H1 (cell line): ENCODE data around the gene RUFY2.

Source experiments
- EGR1 ChIP-seq: IDR thresholded peaks from 2 replicates; pipeline ENCODE4 v1.6.1; 2011; ENCODE audit warnings: low read depth, low read length, borderline replicate concordance
- EZH2 ChIP-seq: fragments of 200-600 bp; sonication (generic); IDR thresholded peaks from 2 replicates; pipeline ENCODE4 v1.7.1; 2012; ENCODE audit warnings: low read depth, mild to moderate bottlenecking, moderate library complexity, low read length, inconsistent platforms; ENCODE audit not compliant: severe bottlenecking
- JUND ChIP-seq: IDR thresholded peaks from 2 replicates; pipeline ENCODE4 v1.6.1; 2011; ENCODE audit warnings: mild to moderate bottlenecking, improper control_type of control experiment, low read length
- MAFK ChIP-seq: IDR thresholded peaks from 2 replicates; pipeline ENCODE4 v1.6.1; 2012; ENCODE audit warnings: low read depth, mild to moderate bottlenecking, improper control_type of control experiment, low read length
- POLR2A ChIP-seq, 2 experiments: IDR thresholded peaks; 1 replicate in 1 of 2; 2 replicates in 1 of 2; pipeline ENCODE4 v1.6.1; 2011; ENCODE audit warnings: low read depth in 2 of 2, low read length in 2 of 2, mild to moderate bottlenecking in 2 of 2; ENCODE audit errors: control extremely low read depth in 1 of 2
- RNF2 ChIP-seq: fragments of 200-900, 300-1000 bp; sonication (generic); IDR thresholded peaks from 2 replicates; pipeline ENCODE4 v1.7.1; 2016; ENCODE audit warnings: borderline replicate concordance, low read depth, mild to moderate bottlenecking, antibody characterized with exemption, low read length; ENCODE audit not compliant: poor library complexity, severe bottlenecking; ENCODE audit errors: missing control alignments
- RXRA ChIP-seq: IDR thresholded peaks from 2 replicates; pipeline ENCODE4 v1.6.1; 2011; ENCODE audit warnings: low read depth, mild to moderate bottlenecking, low read length, moderate library complexity; ENCODE audit not compliant: insufficient read depth
- ZNF274 ChIP-seq: IDR thresholded peaks from 2 replicates; pipeline ENCODE4 v1.7.0; 2012; ENCODE audit warnings: low read length, borderline replicate concordance; ENCODE audit errors: extremely low read depth
- TF ChIP-seq, protein P1 (sequence below), 3 experiments: IDR thresholded peaks; 1 replicate in 2 of 3; 2 replicates in 1 of 3; pipeline versions ENCODE4 v1.5.1 to v1.6.1; 2011; ENCODE audit warnings: low read length in 3 of 3, mild to moderate bottlenecking in 3 of 3, inconsistent platforms in 2 of 3, low read depth in 1 of 3, moderate library complexity in 1 of 3; ENCODE audit not compliant: insufficient read depth in 1 of 3; ENCODE audit errors: control extremely low read depth in 1 of 3
- TF ChIP-seq, protein P2 (sequence below): IDR thresholded peaks from 2 replicates; pipeline ENCODE4 v1.6.1; 2012; ENCODE audit warnings: inconsistent platforms

DNA sequence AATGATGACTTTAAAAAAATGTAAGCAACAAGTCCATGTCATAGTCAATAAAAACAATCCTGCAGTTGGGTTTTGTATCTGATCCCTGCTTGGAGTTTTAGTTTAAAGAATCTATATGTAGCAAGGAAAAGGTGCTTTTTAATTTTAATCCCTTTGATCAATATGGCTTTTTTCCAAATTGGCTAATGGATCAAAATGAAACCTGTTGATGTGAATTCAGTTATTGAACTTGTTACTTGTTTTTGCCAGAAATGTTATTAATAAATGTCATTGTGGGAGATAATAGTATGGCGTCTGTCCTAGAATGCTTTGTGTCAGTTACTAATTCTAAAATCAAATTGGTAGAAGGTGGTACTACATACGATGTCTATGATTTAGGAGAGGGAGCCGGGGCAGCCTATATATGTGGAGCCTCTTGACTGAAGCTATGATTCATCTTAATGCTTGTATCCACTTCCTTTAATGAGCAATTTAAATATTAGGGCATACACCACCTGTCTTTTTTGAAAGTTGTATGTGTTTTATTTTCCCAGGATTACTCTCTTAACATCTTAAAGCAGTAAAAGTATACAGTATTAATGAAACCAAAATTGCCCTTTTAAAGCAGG is 64.1 kb downstream of the RUFY2 start:
- TF ChIP-seq, protein P1, sequence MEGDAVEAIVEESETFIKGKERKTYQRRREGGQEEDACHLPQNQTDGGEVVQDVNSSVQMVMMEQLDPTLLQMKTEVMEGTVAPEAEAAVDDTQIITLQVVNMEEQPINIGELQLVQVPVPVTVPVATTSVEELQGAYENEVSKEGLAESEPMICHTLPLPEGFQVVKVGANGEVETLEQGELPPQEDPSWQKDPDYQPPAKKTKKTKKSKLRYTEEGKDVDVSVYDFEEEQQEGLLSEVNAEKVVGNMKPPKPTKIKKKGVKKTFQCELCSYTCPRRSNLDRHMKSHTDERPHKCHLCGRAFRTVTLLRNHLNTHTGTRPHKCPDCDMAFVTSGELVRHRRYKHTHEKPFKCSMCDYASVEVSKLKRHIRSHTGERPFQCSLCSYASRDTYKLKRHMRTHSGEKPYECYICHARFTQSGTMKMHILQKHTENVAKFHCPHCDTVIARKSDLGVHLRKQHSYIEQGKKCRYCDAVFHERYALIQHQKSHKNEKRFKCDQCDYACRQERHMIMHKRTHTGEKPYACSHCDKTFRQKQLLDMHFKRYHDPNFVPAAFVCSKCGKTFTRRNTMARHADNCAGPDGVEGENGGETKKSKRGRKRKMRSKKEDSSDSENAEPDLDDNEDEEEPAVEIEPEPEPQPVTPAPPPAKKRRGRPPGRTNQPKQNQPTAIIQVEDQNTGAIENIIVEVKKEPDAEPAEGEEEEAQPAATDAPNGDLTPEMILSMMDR (IDR thresholded peaks at IDR 0.05; ENCODE audit: control extremely low read depth in 1 of 3, insufficient read depth in 1 of 3, low read depth in 1 of 3, low read length in 3 of 3) = no peak
- TF ChIP-seq POLR2A (IDR thresholded peaks at IDR 0.05; ENCODE audit: control extremely low read depth in 1 of 2, low read depth in 2 of 2, low read length in 2 of 2) = no peak; a peak in 1 of 3 replicates
- TF ChIP-seq ZNF274 = no peak
- no peak for TF ChIP-seq EZH2
- no peak for TF ChIP-seq JUND
- no peak for TF ChIP-seq EGR1
- no peak for TF ChIP-seq RXRA
- TF ChIP-seq, protein P2, sequence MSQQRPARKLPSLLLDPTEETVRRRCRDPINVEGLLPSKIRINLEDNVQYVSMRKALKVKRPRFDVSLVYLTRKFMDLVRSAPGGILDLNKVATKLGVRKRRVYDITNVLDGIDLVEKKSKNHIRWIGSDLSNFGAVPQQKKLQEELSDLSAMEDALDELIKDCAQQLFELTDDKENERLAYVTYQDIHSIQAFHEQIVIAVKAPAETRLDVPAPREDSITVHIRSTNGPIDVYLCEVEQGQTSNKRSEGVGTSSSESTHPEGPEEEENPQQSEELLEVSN = no peak
- no peak for TF ChIP-seq MAFK
- no peak for TF ChIP-seq RNF2
